ENCODE measurements around the gene PTK6.
A peak's percentile ranks its signal among the peaks of the same experiment; 100 is the strongest.

Gene PTK6

GRCh38 chr20:63562461-63563224, 25.5 kb upstream of the PTK6 start:
- no peak overlapping the region for H2AK5ac ChIP-seq (ENCODE audit: low read depth, low read length)

GRCh38 chr20:63561624-63562396, 24.6 kb upstream of the PTK6 start:
- no peak overlapping the region for H3K14ac ChIP-seq (ENCODE audit: low read length)
- peak overlapping the region; percentile 65 for H3K23ac ChIP-seq (ENCODE audit: low read depth, low read length, poor library complexity)
- H3K4me1 ChIP-seq (ENCODE audit: control insufficient read depth in 2 of 2, insufficient read depth in 1 of 2, low read depth in 1 of 2, low read length in 2 of 2), result peaks cover 7% of the 10 kb centered on the region in 2 donors
- H2AK5ac ChIP-seq (ENCODE audit: low read depth, low read length), result no peak overlapping the region
- no peak overlapping the region for H2BK15ac ChIP-seq (ENCODE audit: low read length)
- no CpG with 5 or more reads among the region's 36 CpGs for WGBS, 2 donors (ENCODE audit: extremely low coverage in 2 of 2, insufficient read length in 2 of 2, insufficient replicate concordance in 1 of 2)
- H4K91ac ChIP-seq (ENCODE audit: low read depth, low read length, poor library complexity), result no peak overlapping the region
- H3K27ac ChIP-seq (replicated peaks; ENCODE audit: low read length), result no peak overlapping the region
- no peaks in the 10 kb centered on the region for H3K9me3 ChIP-seq (replicated peaks in 1 of 2; ENCODE audit: control insufficient read depth in 2 of 2, insufficient read depth in 1 of 2, low read depth in 1 of 2, low read length in 2 of 2)
- no peak overlapping the region for H2AFZ ChIP-seq (ENCODE audit: low read length)
- no peak overlapping the region for H4K8ac ChIP-seq (ENCODE audit: low read depth, low read length)
- no peak overlapping the region for H2BK12ac ChIP-seq (ENCODE audit: low read length)
- H3K4ac ChIP-seq (ENCODE audit: low read length), result no peak overlapping the region
- H3K9ac ChIP-seq (ENCODE audit: low read depth, low read length, poor library complexity), result no peak overlapping the region
- H2BK120ac ChIP-seq (ENCODE audit: low read depth, low read length), result no peak overlapping the region
- H2BK5ac ChIP-seq (ENCODE audit: low read length), result no peak overlapping the region
- no peak overlapping the region for H3K18ac ChIP-seq (ENCODE audit: low read length)
- no peak for DNase-seq (ENCODE audit: low spot score)
- H3K4me3 ChIP-seq (ENCODE audit: low read length in 2 of 2), result no peak overlapping the region
- H3K27me3 ChIP-seq (ENCODE audit: control insufficient read depth in 3 of 3, insufficient read depth in 3 of 3, low read depth in 1 of 3, low read length in 3 of 3), result no peaks in the 10 kb centered on the region
- H3K4me2 ChIP-seq (ENCODE audit: insufficient read depth, low read length, poor library complexity, severe bottlenecking), result no peak overlapping the region
- H3K79me1 ChIP-seq (ENCODE audit: low read depth, low read length), result peaks cover 1% of the 10 kb centered on the region
- H3K36me3 ChIP-seq (replicated peaks in 1 of 2; ENCODE audit: control insufficient read depth in 2 of 2, insufficient read depth in 2 of 2, low read length in 2 of 2), result no peaks in the 10 kb centered on the region

More at GRCh38 chr20:63562461-63563224, 25.5 kb upstream of the PTK6 start:
- no peak overlapping the region for H2AFZ ChIP-seq (ENCODE audit: low read length)
- peak overlapping the region; percentile 31 for H3K23ac ChIP-seq (ENCODE audit: low read depth, low read length, poor library complexity)
- H2BK12ac ChIP-seq (ENCODE audit: low read length), result peak overlapping the region; percentile 41
- H4K91ac ChIP-seq (ENCODE audit: low read depth, low read length, poor library complexity), result no peak overlapping the region
- no peak overlapping the region for H3K14ac ChIP-seq (ENCODE audit: low read length)
- H3K4me3 ChIP-seq (ENCODE audit: low read length in 2 of 2), result no peak overlapping the region
- H3K27me3 ChIP-seq (ENCODE audit: control insufficient read depth in 3 of 3, insufficient read depth in 3 of 3, low read depth in 1 of 3, low read length in 3 of 3), result no peaks in the 10 kb centered on the region
- no peak overlapping the region for H3K4me2 ChIP-seq (ENCODE audit: insufficient read depth, low read length, poor library complexity, severe bottlenecking)
- no peak overlapping the region for H2BK120ac ChIP-seq (ENCODE audit: low read depth, low read length)
- H3K27ac ChIP-seq (replicated peaks; ENCODE audit: low read length), result no peak overlapping the region
- H3K79me1 ChIP-seq (ENCODE audit: low read depth, low read length), result peaks cover 1% of the 10 kb centered on the region
- no peak overlapping the region for H2BK15ac ChIP-seq (ENCODE audit: low read length)
- H3K9ac ChIP-seq (ENCODE audit: low read depth, low read length, poor library complexity), result no peak overlapping the region
- H3K18ac ChIP-seq (ENCODE audit: low read length), result no peak overlapping the region
- no peaks in the 10 kb centered on the region for H3K36me3 ChIP-seq (replicated peaks in 1 of 2; ENCODE audit: control insufficient read depth in 2 of 2, insufficient read depth in 2 of 2, low read length in 2 of 2)
- DNase-seq (ENCODE audit: low spot score), result no peak
- H2BK5ac ChIP-seq (ENCODE audit: low read length), result no peak overlapping the region
- no peak overlapping the region for H3K4ac ChIP-seq (ENCODE audit: low read length)
- H3K4me1 ChIP-seq (ENCODE audit: control insufficient read depth in 2 of 2, insufficient read depth in 1 of 2, low read depth in 1 of 2, low read length in 2 of 2), result no peaks in the 10 kb centered on the region
- H4K8ac ChIP-seq (ENCODE audit: low read depth, low read length), result no peak overlapping the region
- no CpG with 5 or more reads among the region's 54 CpGs for WGBS, 2 donors (ENCODE audit: extremely low coverage in 2 of 2, insufficient read length in 2 of 2, insufficient replicate concordance in 1 of 2)
- no peaks in the 10 kb centered on the region for H3K9me3 ChIP-seq (replicated peaks in 1 of 2; ENCODE audit: control insufficient read depth in 2 of 2, insufficient read depth in 1 of 2, low read depth in 1 of 2, low read length in 2 of 2)

GRCh38 chr20:63560856-63561609, 23.9 kb upstream of the PTK6 start:
- peaks cover 1% of the 10 kb centered on the region for H3K79me1 ChIP-seq (ENCODE audit: low read depth, low read length)
- peak overlapping the region; percentile 38 for H3K18ac ChIP-seq (ENCODE audit: low read length)
- H2BK120ac ChIP-seq (ENCODE audit: low read depth, low read length), result no peak overlapping the region
- no peak overlapping the region for H2BK5ac ChIP-seq (ENCODE audit: low read length)
- no CpG with 5 or more reads among the region's 26 CpGs for WGBS, 2 donors (ENCODE audit: extremely low coverage in 2 of 2, insufficient read length in 2 of 2, insufficient replicate concordance in 1 of 2)
- H3K4me3 ChIP-seq (ENCODE audit: low read length in 2 of 2), result peak overlapping the region in 1 of 2 donors; percentile 37
- no peak overlapping the region for H3K27ac ChIP-seq (replicated peaks; ENCODE audit: low read length)
- H4K8ac ChIP-seq (ENCODE audit: low read depth, low read length), result no peak overlapping the region
- peaks cover 8 to 10% of the 10 kb centered on the region in 2 donors for H3K4me1 ChIP-seq (ENCODE audit: control insufficient read depth in 2 of 2, insufficient read depth in 1 of 2, low read depth in 1 of 2, low read length in 2 of 2)
- H3K4me2 ChIP-seq (ENCODE audit: insufficient read depth, low read length, poor library complexity, severe bottlenecking), result no peak overlapping the region
- no peak overlapping the region for H2AFZ ChIP-seq (ENCODE audit: low read length)
- no peaks in the 10 kb centered on the region for H3K9me3 ChIP-seq (replicated peaks in 1 of 2; ENCODE audit: control insufficient read depth in 2 of 2, insufficient read depth in 1 of 2, low read depth in 1 of 2, low read length in 2 of 2)
- peak overlapping the region; percentile 10 for H2BK12ac ChIP-seq (ENCODE audit: low read length)
- H3K36me3 ChIP-seq (replicated peaks in 1 of 2; ENCODE audit: control insufficient read depth in 2 of 2, insufficient read depth in 2 of 2, low read length in 2 of 2), result no peaks in the 10 kb centered on the region
- no peak for DNase-seq (ENCODE audit: low spot score)
- peak overlapping the region; percentile 81 for H2AK5ac ChIP-seq (ENCODE audit: low read depth, low read length)
- H3K27me3 ChIP-seq (ENCODE audit: control insufficient read depth in 3 of 3, insufficient read depth in 3 of 3, low read depth in 1 of 3, low read length in 3 of 3), result no peaks in the 10 kb centered on the region
- H3K4ac ChIP-seq (ENCODE audit: low read length), result no peak overlapping the region
- peak overlapping the region; percentile 65 for H3K23ac ChIP-seq (ENCODE audit: low read depth, low read length, poor library complexity)
- no peak overlapping the region for H3K9ac ChIP-seq (ENCODE audit: low read depth, low read length, poor library complexity)
- no peak overlapping the region for H4K91ac ChIP-seq (ENCODE audit: low read depth, low read length, poor library complexity)
- H2BK15ac ChIP-seq (ENCODE audit: low read length), result no peak overlapping the region
- peak overlapping the region; percentile 89 for H3K14ac ChIP-seq (ENCODE audit: low read length)

All from neuronal stem cell (in vitro differentiated cells).